ENCODE results near the gene PKD2L2.
"Not testable (repeated sequence)": the region's sequence is repeated elsewhere in the genome, so short reads cannot be mapped to it uniquely, and the experiment has no call there.

Gene PKD2L2

DNA sequence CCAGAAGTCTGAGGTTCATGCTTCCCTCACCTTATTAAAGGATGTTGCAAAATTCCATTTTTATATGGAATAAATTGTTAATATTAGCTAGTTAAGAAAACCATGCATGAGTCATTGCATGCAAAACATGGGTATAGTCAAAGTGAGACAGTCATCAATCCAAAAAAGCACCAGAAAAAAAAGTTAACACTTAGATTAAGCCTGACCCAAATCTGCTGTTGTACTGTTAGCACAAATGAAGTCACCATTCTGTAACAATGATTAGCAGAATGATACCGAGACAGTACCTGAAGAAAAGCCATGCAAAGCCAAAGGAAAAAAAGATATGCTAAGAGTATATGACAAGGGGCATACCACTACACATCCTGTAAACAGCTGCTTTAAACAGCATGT is 49.5 kb downstream of the PKD2L2 start:
- ATAC-seq (ENCODE audit: low read depth) (no peak), DNase-seq (ENCODE audit: low spot score) (no peak)
- Histone ChIP-seq H3K4me3 (ENCODE audit: severe bottlenecking) (no peak overlapping the region), H3K27ac (ENCODE audit: poor library complexity, severe bottlenecking) (no peak overlapping the region), H3K36me3 (ENCODE audit: low read depth) (peaks cover 66% of the 10 kb centered on the region), H3K27me3 (ENCODE audit: insufficient read depth, poor library complexity, severe bottlenecking) (no peaks in the 10 kb centered on the region), H3K9me3 (ENCODE audit: severe bottlenecking) (no peaks in the 10 kb centered on the region), H3K4me1 (ENCODE audit: insufficient read depth, poor library complexity, severe bottlenecking) (no peaks in the 10 kb centered on the region)
- TF ChIP-seq, protein P1, sequence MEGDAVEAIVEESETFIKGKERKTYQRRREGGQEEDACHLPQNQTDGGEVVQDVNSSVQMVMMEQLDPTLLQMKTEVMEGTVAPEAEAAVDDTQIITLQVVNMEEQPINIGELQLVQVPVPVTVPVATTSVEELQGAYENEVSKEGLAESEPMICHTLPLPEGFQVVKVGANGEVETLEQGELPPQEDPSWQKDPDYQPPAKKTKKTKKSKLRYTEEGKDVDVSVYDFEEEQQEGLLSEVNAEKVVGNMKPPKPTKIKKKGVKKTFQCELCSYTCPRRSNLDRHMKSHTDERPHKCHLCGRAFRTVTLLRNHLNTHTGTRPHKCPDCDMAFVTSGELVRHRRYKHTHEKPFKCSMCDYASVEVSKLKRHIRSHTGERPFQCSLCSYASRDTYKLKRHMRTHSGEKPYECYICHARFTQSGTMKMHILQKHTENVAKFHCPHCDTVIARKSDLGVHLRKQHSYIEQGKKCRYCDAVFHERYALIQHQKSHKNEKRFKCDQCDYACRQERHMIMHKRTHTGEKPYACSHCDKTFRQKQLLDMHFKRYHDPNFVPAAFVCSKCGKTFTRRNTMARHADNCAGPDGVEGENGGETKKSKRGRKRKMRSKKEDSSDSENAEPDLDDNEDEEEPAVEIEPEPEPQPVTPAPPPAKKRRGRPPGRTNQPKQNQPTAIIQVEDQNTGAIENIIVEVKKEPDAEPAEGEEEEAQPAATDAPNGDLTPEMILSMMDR (IDR thresholded peaks at IDR 0.05; ENCODE audit: poor library complexity, severe bottlenecking) = no peak

DNA sequence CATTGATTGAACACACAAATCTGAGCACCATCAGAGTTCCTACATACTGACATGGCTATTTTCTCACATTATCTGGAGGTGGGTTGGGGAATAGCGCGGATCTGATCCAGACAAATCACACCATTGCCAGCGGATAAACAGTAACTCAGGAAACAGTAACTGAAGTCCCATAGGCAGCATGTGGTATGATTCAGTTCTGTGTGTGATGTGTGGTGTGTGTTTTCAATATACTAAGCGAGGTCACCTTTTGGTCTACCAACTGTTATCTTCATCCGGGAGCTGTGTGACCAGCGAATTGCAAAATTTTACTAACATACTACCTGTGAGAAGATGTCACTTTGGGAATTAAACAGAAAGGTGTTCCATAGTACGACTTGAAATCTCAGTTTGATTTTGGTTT is 50.1 kb downstream of the PKD2L2 start:
- peaks cover 72% of the 10 kb centered on the region for H3K36me3 ChIP-seq (ENCODE audit: low read depth)

DNA sequence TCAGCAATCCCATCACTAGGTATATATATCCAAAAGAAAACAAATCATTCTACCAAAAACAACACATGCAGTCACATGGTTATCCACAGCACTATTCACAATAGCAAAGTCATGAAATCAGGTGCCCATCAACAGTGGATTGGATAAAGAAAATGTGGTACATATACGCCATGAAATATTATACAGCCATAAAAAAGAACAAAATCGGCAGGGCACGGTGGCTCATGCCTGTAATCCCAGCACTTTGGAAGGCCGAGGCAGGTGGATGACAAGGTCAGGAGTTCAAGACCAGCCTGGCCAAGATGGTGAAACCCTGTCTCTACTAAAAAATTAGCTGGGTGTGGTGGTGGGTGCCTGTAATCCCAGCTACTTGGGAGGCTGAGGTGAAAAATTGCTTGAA is 55.0 kb downstream of the PKD2L2 start:
- H3K4me3 ChIP-seq (ENCODE audit: severe bottlenecking); H3K4me1 ChIP-seq (ENCODE audit: insufficient read depth, poor library complexity, severe bottlenecking); H3K27ac ChIP-seq (ENCODE audit: poor library complexity, severe bottlenecking); DNase-seq (ENCODE audit: low spot score); ATAC-seq (ENCODE audit: low read depth); H3K27me3 ChIP-seq (ENCODE audit: insufficient read depth, poor library complexity, severe bottlenecking); H3K9me3 ChIP-seq (ENCODE audit: severe bottlenecking): not testable (repeated sequence)
- H3K36me3 ChIP-seq (ENCODE audit: low read depth) = peaks cover 97% of the 10 kb centered on the region

More for the DNA sequence above, 50.1 kb downstream of the PKD2L2 start:
- H3K27me3 ChIP-seq (ENCODE audit: insufficient read depth, poor library complexity, severe bottlenecking) = no peaks in the 10 kb centered on the region
- no peaks in the 10 kb centered on the region for H3K4me1 ChIP-seq (ENCODE audit: insufficient read depth, poor library complexity, severe bottlenecking)
- no peaks in the 10 kb centered on the region for H3K9me3 ChIP-seq (ENCODE audit: severe bottlenecking)
- DNase-seq (ENCODE audit: low spot score) (no peak), ATAC-seq (ENCODE audit: low read depth) (no peak)
- TF ChIP-seq, protein P1 (IDR thresholded peaks at IDR 0.05; ENCODE audit: poor library complexity, severe bottlenecking) = no peak
- H3K4me3 ChIP-seq (ENCODE audit: severe bottlenecking) = no peak overlapping the region
- H3K27ac ChIP-seq (ENCODE audit: poor library complexity, severe bottlenecking) = no peak overlapping the region

DNA sequence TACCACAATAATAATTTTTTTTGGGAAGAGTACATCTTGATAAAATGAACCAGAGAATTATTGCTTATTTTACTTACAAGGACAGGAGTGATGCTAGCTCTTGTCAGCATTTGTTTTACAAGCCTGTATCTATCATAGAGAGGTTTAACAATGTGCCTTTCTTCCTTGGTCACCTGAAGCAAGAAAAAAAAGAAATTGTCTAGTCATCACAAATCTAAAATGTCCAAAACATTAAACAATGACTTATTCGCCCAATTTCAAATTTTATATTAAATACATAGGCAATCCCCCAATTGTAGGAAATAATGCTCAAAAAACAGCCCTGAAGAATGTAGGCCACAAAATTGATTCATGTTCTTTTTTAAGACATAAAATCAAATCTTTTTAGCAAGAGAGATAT is 56.6 kb downstream of the PKD2L2 start:
- Histone ChIP-seq H3K27me3 (ENCODE audit: insufficient read depth, poor library complexity, severe bottlenecking) (no peaks in the 10 kb centered on the region), H3K9me3 (ENCODE audit: severe bottlenecking) (no peaks in the 10 kb centered on the region), H3K36me3 (ENCODE audit: low read depth) (peaks cover 97% of the 10 kb centered on the region), H3K4me3 (ENCODE audit: severe bottlenecking) (no peak overlapping the region), H3K27ac (ENCODE audit: poor library complexity, severe bottlenecking) (no peak overlapping the region), H3K4me1 (ENCODE audit: insufficient read depth, poor library complexity, severe bottlenecking) (no peaks in the 10 kb centered on the region)
- TF ChIP-seq, protein P1 (IDR thresholded peaks at IDR 0.05; ENCODE audit: poor library complexity, severe bottlenecking) = no peak
- DNase-seq (ENCODE audit: low spot score) = no peak
- no peak for ATAC-seq (ENCODE audit: low read depth)

DNA sequence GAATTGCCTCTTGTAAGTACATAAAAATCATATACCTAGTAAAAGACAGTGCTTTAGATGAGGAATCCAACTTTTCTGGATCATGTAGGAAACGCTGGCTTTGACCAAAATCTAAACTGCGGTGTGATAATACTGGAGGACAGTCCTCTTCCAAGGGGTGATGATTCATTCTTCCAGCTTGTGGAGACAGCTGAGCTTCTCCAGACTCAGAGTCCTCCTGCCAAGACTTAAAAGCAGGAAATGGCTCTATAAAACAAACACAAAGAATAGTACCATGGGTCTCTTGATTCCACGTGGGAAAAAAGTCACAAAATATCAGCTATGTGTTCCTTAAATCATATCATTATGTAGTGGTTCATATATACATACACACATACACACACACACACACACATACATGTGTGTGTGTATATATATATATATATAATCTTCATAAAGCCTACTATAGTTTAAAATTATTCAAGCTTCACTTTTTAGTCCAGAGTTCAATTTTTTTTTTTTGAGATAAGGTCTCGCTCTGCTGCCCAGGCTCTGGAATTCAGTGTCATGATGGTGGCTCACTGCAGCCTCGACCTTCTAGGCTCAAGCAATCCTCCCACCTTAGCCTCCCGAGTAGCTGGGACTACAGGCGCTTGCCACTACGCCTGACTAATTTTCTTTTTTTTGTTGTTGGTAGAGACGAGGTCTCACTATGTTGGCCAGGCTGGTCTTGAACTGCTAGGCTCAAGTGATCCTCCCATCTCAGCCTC is 65.0 kb downstream of the PKD2L2 start:
- H3K36me3 ChIP-seq (ENCODE audit: low read depth) = peaks cover 70% of the 10 kb centered on the region
- no peaks in the 10 kb centered on the region for H3K9me3 ChIP-seq (ENCODE audit: severe bottlenecking)
- ATAC-seq (ENCODE audit: low read depth) (peak; percentile 96), DNase-seq (ENCODE audit: low spot score) (no peak)
- peak overlapping the region; percentile 30 for H3K27ac ChIP-seq (ENCODE audit: poor library complexity, severe bottlenecking)
- no peaks in the 10 kb centered on the region for H3K27me3 ChIP-seq (ENCODE audit: insufficient read depth, poor library complexity, severe bottlenecking)
- TF ChIP-seq, protein P1 (IDR thresholded peaks at IDR 0.05; ENCODE audit: poor library complexity, severe bottlenecking) = no peak
- H3K4me3 ChIP-seq (ENCODE audit: severe bottlenecking) = no peak overlapping the region
- peaks cover 11% of the 10 kb centered on the region for H3K4me1 ChIP-seq (ENCODE audit: insufficient read depth, poor library complexity, severe bottlenecking)

All from RWPE2 (cell line).